HEK293T (cell line): ENCODE measurements around the gene CD48.

ENCODE experiments used
- FOXK2 ChIP-seq: fragments of 450-650 bp; IDR thresholded peaks from 2 replicates; pipeline ENCODE4 v1.6.1; 2016; ENCODE audit warnings: mild to moderate bottlenecking
- TARDBP ChIP-seq: fragments of 450-650 bp; IDR thresholded peaks from 2 replicates; pipeline ENCODE4 v1.6.1; 2016

GRCh38 chr1:160669276-160669675 is 42.3 kb downstream of the CD48 start:
- no peak for TF ChIP-seq TARDBP
- TF ChIP-seq FOXK2 = no peak
